Neural progenitor cell (in vitro differentiated cells): ENCODE measurements around the gene IL17REL. TPM values are rescaled to one million over a fixed set of nuclear protein-coding genes. Genes with fewer than 3 reads are reported as not detected.

ENCODE experiments used
- DNase-seq: peaks from one replicate; pipeline ENCODE4 v3.0.0-alpha.2; 2016; ENCODE audit warnings: low spot score
- H2AFZ ChIP-seq: fragments of 200-600 bp; sonication (generic); replicated peaks from 2 replicates; pipeline ENCODE4 v1.6.1; 2016; ENCODE audit warnings: antibody characterized with exemption
- H3F3A ChIP-seq: fragments of 200-600 bp; sonication (generic); 2 replicates; pipeline ENCODE4 v1.6.1; 2016; ENCODE audit warnings: antibody characterized with exemption, low read depth
- H3K27ac ChIP-seq: fragments of 200-600 bp; sonication (generic); 2 replicates; pipeline ENCODE4 v1.5.1; 2016; ENCODE audit warnings: mild to moderate bottlenecking
- H3K27me3 ChIP-seq: fragments of 200-600 bp; sonication (generic); 2 replicates; pipeline ENCODE4 v1.6.1; 2016; ENCODE audit warnings: mild to moderate bottlenecking, moderate library complexity
- H3K36me3 ChIP-seq: fragments of 200-600 bp; sonication (generic); 2 replicates; pipeline ENCODE4 v1.5.1; 2016
- H3K4me1 ChIP-seq: fragments of 200-600 bp; sonication (generic); 2 replicates; pipeline ENCODE4 v1.6.1; 2016; ENCODE audit warnings: mixed run types
- H3K4me2 ChIP-seq: fragments of 200-600 bp; sonication (generic); 2 replicates; pipeline ENCODE4 v1.6.1; 2016
- H3K4me3 ChIP-seq: fragments of 200-600 bp; sonication (generic); 2 replicates; pipeline ENCODE4 v1.5.1; 2016
- H3K79me2 ChIP-seq: fragments of 200-600 bp; sonication (generic); 2 replicates; pipeline ENCODE4 v1.6.1; 2016; ENCODE audit warnings: low read depth
- H3K9ac ChIP-seq: fragments of 200-600 bp; sonication (generic); 2 replicates; pipeline ENCODE4 v1.6.1; 2016
- H3K9me3 ChIP-seq: fragments of 200-600 bp; sonication (generic); 2 replicates; pipeline ENCODE4 v1.5.1; 2016; ENCODE audit warnings: low read depth
- H4K20me1 ChIP-seq: fragments of 200-600 bp; sonication (generic); 2 replicates; pipeline ENCODE4 v1.6.1; 2016; ENCODE audit warnings: low read depth
- H3K27ac Mint-ChIP-seq: 3 replicates; pipeline ENCODE4 v1.8.0; 2021; ENCODE audit warnings: mixed read lengths
- H3K27me3 Mint-ChIP-seq: 2 replicates; pipeline ENCODE4 v1.8.0; 2022; ENCODE audit warnings: low read depth, mild to moderate bottlenecking, inconsistent platforms, moderate library complexity, mixed read lengths; ENCODE audit not compliant: insufficient read depth
- H3K36me3 Mint-ChIP-seq: 3 replicates; pipeline ENCODE4 v1.8.0; 2021; ENCODE audit warnings: mixed read lengths
- H3K4me1 Mint-ChIP-seq: 3 replicates; pipeline ENCODE4 v1.8.0; 2021; ENCODE audit warnings: mixed read lengths
- H3K4me3 Mint-ChIP-seq: 3 replicates; pipeline ENCODE4 v1.8.0; 2021; ENCODE audit warnings: mild to moderate bottlenecking, moderate library complexity, mixed read lengths
- H3K9me3 Mint-ChIP-seq: 3 replicates; pipeline ENCODE4 v1.8.0; 2020; ENCODE audit warnings: mixed read lengths
- CTCF ChIP-seq: fragments of 200-600 bp; sonication (generic); IDR thresholded peaks from 2 replicates; pipeline ENCODE4 v1.5.1; 2017; ENCODE audit warnings: antibody characterized with exemption, mild to moderate bottlenecking
- EZH2 ChIP-seq: fragments of 200-600 bp; sonication (generic); IDR thresholded peaks from 2 replicates; pipeline ENCODE4 v1.6.1; 2017; ENCODE audit warnings: antibody characterized with exemption, mild to moderate bottlenecking, moderate library complexity
- EZH2phosphoT487 ChIP-seq: fragments of 200-600 bp; sonication (generic); IDR thresholded peaks from 2 replicates; pipeline ENCODE4 v1.6.1; 2017; ENCODE audit warnings: antibody characterized with exemption
- total RNA-seq: library from RNA; depleted of rRNA; stranded (reverse); fragments of >200 nt; gene quantifications from 2 replicates; pipeline ENCODE4 v1.2.3, GENCODE V29; 2015; ENCODE audit warnings: low replicate concordance

The IL17REL gene
- total RNA-seq, 1 donor from 2014 or later = not detected

DNA sequence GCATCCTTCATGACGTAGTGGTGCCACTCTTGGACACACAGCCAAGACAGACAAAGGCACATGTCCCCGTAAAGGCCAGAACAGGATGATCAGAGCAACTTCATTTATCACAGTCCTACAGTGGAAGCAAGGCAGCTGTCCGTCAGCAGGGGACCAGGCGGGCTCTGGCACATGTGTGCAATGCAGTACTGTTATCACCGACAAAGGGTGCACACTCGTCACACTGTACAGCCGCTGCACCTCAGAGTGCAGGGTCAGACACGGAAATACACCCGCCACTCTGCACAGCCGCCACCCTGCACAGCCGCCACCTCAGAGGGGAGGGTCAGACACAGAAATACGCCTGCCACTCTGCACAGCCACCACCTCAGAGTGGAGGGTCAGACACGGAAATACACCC lies 13.4 kb upstream of the IL17REL start:
- no peaks in the 10 kb centered on the region for H4K20me1 ChIP-seq
- H2AFZ ChIP-seq = no peak overlapping the region
- no peaks in the 10 kb centered on the region for H3K4me1 ChIP-seq
- no peaks in the 10 kb centered on the region for H3K36me3 ChIP-seq
- Mint-ChIP-seq H3K4me3 (peak overlapping the region; percentile 77), H3K27ac (no peak overlapping the region), H3K27me3 (peaks cover 18% of the 10 kb centered on the region), H3K4me1 (no peaks in the 10 kb centered on the region), H3K9me3 (no peaks in the 10 kb centered on the region), H3K36me3 (no peaks in the 10 kb centered on the region)
- H3K27me3 ChIP-seq = peaks cover 38% of the 10 kb centered on the region
- no peaks in the 10 kb centered on the region for H3K9me3 ChIP-seq
- H3K4me2 ChIP-seq = no peak overlapping the region
- H3F3A ChIP-seq = no peaks in the 10 kb centered on the region
- no peak overlapping the region for H3K27ac ChIP-seq
- no peaks in the 10 kb centered on the region for H3K79me2 ChIP-seq
- DNase-seq = no peak
- H3K9ac ChIP-seq = no peak overlapping the region
- no peak for TF ChIP-seq EZH2phosphoT487
- H3K4me3 ChIP-seq = no peak overlapping the region

DNA sequence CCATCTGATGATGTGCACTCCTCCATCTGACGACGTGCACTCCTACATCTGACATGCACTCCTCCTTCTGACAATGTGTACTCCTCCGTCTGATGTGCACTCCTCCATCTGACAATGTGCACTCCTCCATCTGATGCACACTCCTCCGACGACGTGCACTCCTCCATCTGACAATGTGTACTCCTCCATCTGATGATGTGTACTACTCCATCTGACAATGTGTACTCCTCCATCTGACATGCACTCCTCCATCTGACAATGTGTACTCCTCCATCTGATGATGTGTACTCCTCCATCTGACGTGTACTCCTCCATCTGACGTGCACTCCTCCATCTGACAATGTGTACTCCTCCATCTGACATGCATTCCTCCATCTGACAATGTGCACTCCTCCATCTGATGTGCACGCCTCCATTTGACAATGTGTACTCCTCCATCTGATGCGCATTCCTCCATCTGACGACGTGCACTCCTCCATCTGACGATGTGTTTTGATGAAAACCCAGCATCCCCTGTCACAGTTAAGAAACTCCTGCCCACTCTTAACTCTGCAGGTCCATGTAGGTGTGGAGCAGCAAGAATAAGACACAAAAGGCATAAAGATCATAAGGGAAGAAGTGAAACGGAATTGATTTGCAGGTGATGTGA lies 9.7 kb upstream of the IL17REL start:
- Histone ChIP-seq H3K27me3 (peaks cover 44% of the 10 kb centered on the region), H3K4me1 (no peaks in the 10 kb centered on the region)
- peaks cover 24% of the 10 kb centered on the region for H3K27me3 Mint-ChIP-seq

DNA sequence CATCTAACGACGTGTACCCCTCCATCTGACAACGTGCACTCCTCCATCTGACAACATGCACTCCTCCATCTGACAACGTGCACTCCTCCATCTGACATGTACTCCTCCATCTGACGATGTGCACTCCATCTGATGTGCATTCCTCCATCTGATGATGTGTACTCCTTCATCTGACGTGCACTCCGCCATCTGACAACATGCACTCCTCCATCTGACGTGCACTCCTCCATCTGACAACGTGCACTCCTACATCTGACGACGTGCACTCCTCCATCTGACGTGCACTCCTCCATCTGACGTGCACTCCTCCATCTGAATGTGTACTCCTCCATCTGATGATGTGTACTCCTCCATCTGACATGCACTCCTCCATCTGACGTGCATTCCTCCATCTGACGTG lies 8.0 kb upstream of the IL17REL start:
- no peak overlapping the region for H3K27ac ChIP-seq
- no peak overlapping the region for H3K9ac ChIP-seq
- Mint-ChIP-seq H3K4me1 (no peaks in the 10 kb centered on the region), H3K9me3 (no peaks in the 10 kb centered on the region), H3K4me3 (no peak overlapping the region), H3K36me3 (no peaks in the 10 kb centered on the region), H3K27ac (no peak overlapping the region), H3K27me3 (peaks cover 22% of the 10 kb centered on the region)
- H3K79me2 ChIP-seq = no peaks in the 10 kb centered on the region
- H3K4me3 ChIP-seq = no peak overlapping the region
- DNase-seq = no peak
- peaks cover 61% of the 10 kb centered on the region for H3K27me3 ChIP-seq
- H3F3A ChIP-seq = no peaks in the 10 kb centered on the region
- no peaks in the 10 kb centered on the region for H4K20me1 ChIP-seq
- no peaks in the 10 kb centered on the region for H3K4me1 ChIP-seq
- no peaks in the 10 kb centered on the region for H3K36me3 ChIP-seq
- no peak for TF ChIP-seq EZH2
- TF ChIP-seq EZH2phosphoT487 = no peak
- no peak for TF ChIP-seq CTCF
- H3K4me2 ChIP-seq = no peak overlapping the region
- H3K9me3 ChIP-seq = no peaks in the 10 kb centered on the region
- H2AFZ ChIP-seq = no peak overlapping the region

More for the DNA sequence above, 9.7 kb upstream of the IL17REL start:
- H3K9me3 ChIP-seq = no peaks in the 10 kb centered on the region
- Mint-ChIP-seq H3K36me3 (no peaks in the 10 kb centered on the region), H3K4me3 (no peak overlapping the region), H3K27ac (no peak overlapping the region), H3K9me3 (no peaks in the 10 kb centered on the region), H3K4me1 (no peaks in the 10 kb centered on the region)
- H3K79me2 ChIP-seq = no peaks in the 10 kb centered on the region
- H4K20me1 ChIP-seq = no peaks in the 10 kb centered on the region
- no peaks in the 10 kb centered on the region for H3F3A ChIP-seq
- no peaks in the 10 kb centered on the region for H3K36me3 ChIP-seq
- H3K27ac ChIP-seq = no peak overlapping the region
- H3K4me2 ChIP-seq = no peak overlapping the region
- no peak overlapping the region for H3K4me3 ChIP-seq
- no peak overlapping the region for H2AFZ ChIP-seq
- TF ChIP-seq EZH2 (no peak), EZH2phosphoT487 (no peak), CTCF (no peak)
- DNase-seq = no peak
- no peak overlapping the region for H3K9ac ChIP-seq

GRCh38 chr22:50019316-50019715 lies 6.8 kb upstream of the IL17REL start:
- Histone ChIP-seq H3K36me3 (no peaks in the 10 kb centered on the region), H3K4me1 (peaks cover 6% of the 10 kb centered on the region), H3F3A (no peaks in the 10 kb centered on the region), H3K4me3 (no peak overlapping the region), H3K9ac (no peak overlapping the region), H3K27me3 (peaks cover 64% of the 10 kb centered on the region), H2AFZ (no peak overlapping the region), H4K20me1 (no peaks in the 10 kb centered on the region), H3K79me2 (no peaks in the 10 kb centered on the region), H3K27ac (no peak overlapping the region), H3K4me2 (no peak overlapping the region), H3K9me3 (no peaks in the 10 kb centered on the region)
- no peaks in the 10 kb centered on the region for H3K4me1 Mint-ChIP-seq
- no peak for TF ChIP-seq CTCF
- no peak for TF ChIP-seq EZH2phosphoT487
- no peak for TF ChIP-seq EZH2
- no peak overlapping the region for H3K27ac Mint-ChIP-seq
- DNase-seq = no peak
- H3K4me3 Mint-ChIP-seq = no peak overlapping the region
- H3K27me3 Mint-ChIP-seq = peaks cover 19% of the 10 kb centered on the region
- H3K9me3 Mint-ChIP-seq = no peaks in the 10 kb centered on the region
- H3K36me3 Mint-ChIP-seq = no peaks in the 10 kb centered on the region
